OCI-LY1 (cell line): ENCODE results near the gene LNPK.

Experiments
- H2AFZ ChIP-seq: fragments of 200-600 bp; sonication (generic), shearing (Covaris generic); 2 replicates; pipeline ENCODE4 v1.6.0; 2014; ENCODE audit warnings: antibody characterized with exemption, mild to moderate bottlenecking, low read length
- H3F3A ChIP-seq: fragments of 200-600 bp; sonication (generic), shearing (Covaris generic); 2 replicates; pipeline ENCODE4 v1.6.0; 2014; ENCODE audit warnings: mild to moderate bottlenecking, antibody characterized with exemption, low read length, moderate library complexity; ENCODE audit not compliant: insufficient read depth
- H3K27ac ChIP-seq: fragments of 200-600 bp; sonication (generic); 2 replicates; pipeline ENCODE4 v1.5.1; 2014; ENCODE audit warnings: low read length, mixed run types, mild to moderate bottlenecking, low read depth; ENCODE audit not compliant: poor library complexity, severe bottlenecking
- H3K27me3 ChIP-seq: fragments of 200-600 bp; sonication (generic); 2 replicates; pipeline ENCODE4 v1.6.0; 2014; ENCODE audit warnings: antibody characterized with exemption, mild to moderate bottlenecking, low read length, moderate library complexity; ENCODE audit not compliant: insufficient read depth
- H3K36me3 ChIP-seq: fragments of 200-600 bp; sonication (generic); 2 replicates; pipeline ENCODE4 v1.6.1; 2014; ENCODE audit warnings: mild to moderate bottlenecking, antibody characterized with exemption, low read length, moderate library complexity, mixed read lengths; ENCODE audit not compliant: insufficient read depth
- H3K4me1 ChIP-seq: fragments of 200-600 bp; sonication (generic); 2 replicates; pipeline ENCODE4 v1.5.1; 2014; ENCODE audit warnings: mild to moderate bottlenecking, low read length, moderate library complexity; ENCODE audit not compliant: insufficient read depth, severe bottlenecking
- H3K4me2 ChIP-seq: fragments of 200-600 bp; sonication (generic), shearing (Covaris generic); 2 replicates; pipeline ENCODE4 v1.6.1; 2014; ENCODE audit warnings: low read length
- H3K4me3 ChIP-seq: fragments of 200-600 bp; sonication (generic); 2 replicates; pipeline ENCODE4 v1.5.1; 2014; ENCODE audit warnings: low read length, low read depth, mild to moderate bottlenecking, mixed read lengths; ENCODE audit not compliant: poor library complexity, severe bottlenecking
- H3K79me2 ChIP-seq: fragments of 200-600 bp; shearing (Covaris generic); 2 replicates; pipeline ENCODE4 v1.6.1; 2016; ENCODE audit warnings: mixed run types, low read length, mixed read lengths; ENCODE audit not compliant: insufficient read depth
- H3K9ac ChIP-seq: fragments of 200-600 bp; sonication (generic), shearing (Covaris generic); 2 replicates; pipeline ENCODE4 v1.6.1; 2014; ENCODE audit warnings: mild to moderate bottlenecking, low read length, mixed read lengths
- H3K9me2 ChIP-seq: fragments of 200-600 bp; sonication (generic), shearing (Covaris generic); 2 replicates; pipeline ENCODE4 v1.6.1; 2014; ENCODE audit warnings: low read depth, mild to moderate bottlenecking, low read length, mixed read lengths
- H3K9me3 ChIP-seq: fragments of 200-600 bp; shearing (Covaris generic); 2 replicates; pipeline ENCODE4 v1.6.1; 2014; ENCODE audit warnings: low read length, mixed read lengths
- H4K20me1 ChIP-seq: fragments of 200-600 bp; sonication (generic), shearing (Covaris generic); 2 replicates; pipeline ENCODE4 v1.6.0; 2016; ENCODE audit warnings: mild to moderate bottlenecking, low read length; ENCODE audit not compliant: insufficient read depth
- EZH2 ChIP-seq: fragments of 200-600 bp; sonication (generic), shearing (Covaris generic); IDR thresholded peaks from 2 replicates; pipeline ENCODE4 v1.8.0; 2017; ENCODE audit warnings: borderline replicate concordance, mixed run types, mild to moderate bottlenecking, antibody characterized with exemption, low read length, moderate library complexity, mixed read lengths
- TF ChIP-seq, protein P1 (sequence below): fragments of 200-600 bp; sonication (generic), shearing (Covaris generic); IDR thresholded peaks from 2 replicates; pipeline ENCODE4 v1.5.1; 2017; ENCODE audit warnings: mild to moderate bottlenecking, antibody characterized with exemption, low read length, moderate library complexity, mixed read lengths

The LNPK gene

DNA sequence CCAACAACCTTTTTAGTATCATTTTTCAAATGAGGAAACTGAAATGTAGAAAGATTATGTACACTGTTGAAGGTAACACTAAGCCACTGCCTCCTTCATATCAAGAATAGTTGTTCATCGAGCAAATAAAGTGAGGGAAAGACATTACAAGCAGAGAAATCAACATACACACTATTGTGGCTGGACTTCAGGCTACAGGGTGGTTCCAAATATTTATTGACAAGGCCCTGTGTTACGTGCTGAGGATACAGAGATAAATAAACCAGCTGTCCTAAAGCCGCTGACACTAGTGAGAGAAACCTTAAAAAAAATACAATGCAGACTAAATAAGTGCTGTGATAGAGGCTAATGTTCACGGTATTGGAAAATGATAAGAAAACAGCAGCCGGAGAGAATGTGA, 1.9 kb upstream of the LNPK start:
- Histone ChIP-seq H4K20me1 (no peaks in the 10 kb centered on the region), H3K9ac (no peak overlapping the region), H2AFZ (no peak overlapping the region), H3K4me3 (no peak overlapping the region), H3K27me3 (no peaks in the 10 kb centered on the region), H3F3A (no peaks in the 10 kb centered on the region), H3K27ac (no peak overlapping the region), H3K4me1 (peaks cover 24% of the 10 kb centered on the region), H3K4me2 (no peak overlapping the region), H3K36me3 (no peaks in the 10 kb centered on the region), H3K9me3 (no peaks in the 10 kb centered on the region), H3K9me2 (no peaks in the 10 kb centered on the region), H3K79me2 (peaks cover 20% of the 10 kb centered on the region)
- TF ChIP-seq, protein P1, sequence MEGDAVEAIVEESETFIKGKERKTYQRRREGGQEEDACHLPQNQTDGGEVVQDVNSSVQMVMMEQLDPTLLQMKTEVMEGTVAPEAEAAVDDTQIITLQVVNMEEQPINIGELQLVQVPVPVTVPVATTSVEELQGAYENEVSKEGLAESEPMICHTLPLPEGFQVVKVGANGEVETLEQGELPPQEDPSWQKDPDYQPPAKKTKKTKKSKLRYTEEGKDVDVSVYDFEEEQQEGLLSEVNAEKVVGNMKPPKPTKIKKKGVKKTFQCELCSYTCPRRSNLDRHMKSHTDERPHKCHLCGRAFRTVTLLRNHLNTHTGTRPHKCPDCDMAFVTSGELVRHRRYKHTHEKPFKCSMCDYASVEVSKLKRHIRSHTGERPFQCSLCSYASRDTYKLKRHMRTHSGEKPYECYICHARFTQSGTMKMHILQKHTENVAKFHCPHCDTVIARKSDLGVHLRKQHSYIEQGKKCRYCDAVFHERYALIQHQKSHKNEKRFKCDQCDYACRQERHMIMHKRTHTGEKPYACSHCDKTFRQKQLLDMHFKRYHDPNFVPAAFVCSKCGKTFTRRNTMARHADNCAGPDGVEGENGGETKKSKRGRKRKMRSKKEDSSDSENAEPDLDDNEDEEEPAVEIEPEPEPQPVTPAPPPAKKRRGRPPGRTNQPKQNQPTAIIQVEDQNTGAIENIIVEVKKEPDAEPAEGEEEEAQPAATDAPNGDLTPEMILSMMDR = no peak
- TF ChIP-seq EZH2 = no peak

DNA sequence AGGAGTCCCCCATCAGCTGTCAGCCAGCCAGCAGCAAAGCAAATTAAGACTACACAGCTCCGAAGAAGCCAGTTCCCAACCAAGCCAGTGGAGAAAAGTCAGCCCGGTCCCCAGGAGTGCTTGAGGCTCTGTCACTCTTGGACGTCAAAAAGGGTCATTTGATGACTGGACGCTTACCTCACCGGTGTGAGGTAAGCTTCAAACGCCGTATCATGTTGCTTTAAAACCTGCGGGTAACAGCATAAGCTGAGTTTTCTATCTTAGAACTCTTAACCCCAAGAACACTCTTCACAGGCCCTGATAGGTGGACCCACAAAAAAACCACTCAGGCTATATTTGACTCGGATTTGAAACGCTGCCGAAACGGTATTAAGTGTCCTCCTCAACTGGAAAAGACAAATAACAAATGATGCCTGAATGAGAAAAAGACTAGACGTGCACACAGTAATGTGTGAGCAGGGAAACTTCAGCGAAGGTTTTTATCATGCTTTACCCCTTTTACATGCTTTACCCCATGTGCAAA, 682 bp upstream of the LNPK start:
- H2AFZ ChIP-seq = peak overlapping the region; percentile 98
- H3K9me2 ChIP-seq = no peaks in the 10 kb centered on the region
- peaks cover 28% of the 10 kb centered on the region for H3K79me2 ChIP-seq
- no peaks in the 10 kb centered on the region for H3K9me3 ChIP-seq
- no peak overlapping the region for H3K27ac ChIP-seq
- peak overlapping the region; percentile 89 for H3K9ac ChIP-seq
- no peaks in the 10 kb centered on the region for H3K36me3 ChIP-seq
- H3F3A ChIP-seq = no peaks in the 10 kb centered on the region
- H3K4me3 ChIP-seq = peak overlapping the region; percentile 87
- H3K4me2 ChIP-seq = peak overlapping the region; percentile 89
- H3K27me3 ChIP-seq = no peaks in the 10 kb centered on the region
- no peak for TF ChIP-seq EZH2
- TF ChIP-seq, protein P1 = no peak
- no peaks in the 10 kb centered on the region for H4K20me1 ChIP-seq
- peaks cover 24% of the 10 kb centered on the region for H3K4me1 ChIP-seq

DNA sequence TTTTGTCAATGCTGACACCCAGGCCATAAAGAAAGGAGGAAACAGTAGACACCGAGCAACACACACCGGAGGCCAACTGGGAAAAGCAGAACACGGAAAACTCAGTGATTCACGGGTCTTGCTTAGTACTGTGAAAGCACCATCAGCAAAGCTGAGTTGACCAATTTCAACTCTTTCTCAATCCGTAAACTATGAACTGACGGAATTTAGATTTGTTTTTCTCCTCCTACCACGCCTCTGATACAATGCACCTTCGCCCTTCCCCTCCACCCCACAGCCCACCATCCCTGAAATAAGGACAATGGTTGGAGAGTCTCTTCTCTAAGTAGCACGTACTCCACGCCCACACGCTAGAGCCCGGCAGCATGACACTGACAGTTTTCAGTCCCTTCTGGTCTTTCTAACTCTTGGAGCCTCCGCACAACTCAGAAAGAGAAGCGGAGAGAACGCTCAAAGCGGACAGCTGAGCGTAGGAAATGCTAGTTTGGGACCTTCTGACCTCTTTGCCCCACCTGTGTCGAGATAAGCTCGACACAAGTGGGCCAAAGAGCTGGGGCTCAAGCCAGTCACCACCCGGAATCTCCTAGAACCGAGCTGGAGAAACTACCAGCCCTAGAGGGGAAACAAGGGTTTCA, 669 bp downstream of the LNPK start:
- H3K9me2 ChIP-seq = no peaks in the 10 kb centered on the region
- no peaks in the 10 kb centered on the region for H3K27me3 ChIP-seq
- peaks cover 24% of the 10 kb centered on the region for H3K4me1 ChIP-seq
- H3K36me3 ChIP-seq = no peaks in the 10 kb centered on the region
- no peaks in the 10 kb centered on the region for H3F3A ChIP-seq
- peak overlapping the region; percentile 13; the same call in 1 of the 2 replicates for H2AFZ ChIP-seq
- H3K79me2 ChIP-seq = peaks cover 42% of the 10 kb centered on the region
- peak overlapping the region; percentile 89 for H3K4me2 ChIP-seq
- H3K9me3 ChIP-seq = no peaks in the 10 kb centered on the region
- peak overlapping the region; percentile 89 for H3K9ac ChIP-seq
- H4K20me1 ChIP-seq = no peaks in the 10 kb centered on the region
- peak overlapping the region; percentile 87 for H3K4me3 ChIP-seq
- H3K27ac ChIP-seq = peak overlapping the region; percentile 58
- TF ChIP-seq, protein P1 = no peak
- TF ChIP-seq EZH2 = no peak
